Karpas-422 (cell line): Measurements from ENCODE around the gene WHRN. TPM values are rescaled to one million over a fixed set of nuclear protein-coding genes. Genes with fewer than 3 reads are reported as not detected.

Experiments
- DNase-seq: peaks from one replicate; pipeline ENCODE4 v3.0.0-alpha.2; 2015
- H2AFZ ChIP-seq: fragments of 200-600 bp; sonication (generic); 2 replicates; pipeline ENCODE4 v1.6.1; 2014; ENCODE audit warnings: antibody characterized with exemption, low read length, mixed read lengths
- H3K27ac ChIP-seq: fragments of 200-600 bp; sonication (generic); 2 replicates; pipeline ENCODE4 v1.5.1; 2014; ENCODE audit warnings: mild to moderate bottlenecking, low read length, moderate library complexity
- H3K27me3 ChIP-seq: fragments of 200-600 bp; sonication (generic); 2 replicates; pipeline ENCODE4 v1.6.1; 2014; ENCODE audit warnings: low read length, mixed read lengths
- H3K36me3 ChIP-seq: fragments of 200-600 bp; sonication (generic); 2 replicates; pipeline ENCODE4 v1.6.1; 2014; ENCODE audit warnings: low read length, mixed read lengths; ENCODE audit not compliant: insufficient read depth
- H3K4me1 ChIP-seq: fragments of 200-600 bp; sonication (generic); 2 replicates; pipeline ENCODE4 v1.6.1; 2014; ENCODE audit warnings: mild to moderate bottlenecking, low read length, mixed read lengths
- H3K4me2 ChIP-seq: fragments of 200-600 bp; sonication (generic); 2 replicates; pipeline ENCODE4 v1.6.1; 2014; ENCODE audit warnings: low read length, low read depth, mild to moderate bottlenecking; ENCODE audit not compliant: poor library complexity, severe bottlenecking
- H3K4me3 ChIP-seq: fragments of 200-600 bp; sonication (generic); 2 replicates; pipeline ENCODE4 v1.5.1; 2014; ENCODE audit warnings: mild to moderate bottlenecking, antibody characterized with exemption, low read length, mixed read lengths
- H3K79me2 ChIP-seq: fragments of 200-600 bp; sonication (generic); 2 replicates; pipeline ENCODE4 v1.6.1; 2014; ENCODE audit warnings: mild to moderate bottlenecking, low read length, mixed read lengths
- H3K9ac ChIP-seq: fragments of 200-600 bp; sonication (generic); 2 replicates; pipeline ENCODE4 v1.6.0; 2014; ENCODE audit warnings: low read length
- H3K9me2 ChIP-seq: fragments of 200-600 bp; sonication (generic), shearing (Covaris generic); replicated peaks from 2 replicates; pipeline ENCODE4 v1.6.0; 2014; ENCODE audit warnings: mild to moderate bottlenecking, low read length, moderate library complexity; ENCODE audit not compliant: insufficient read depth
- H3K9me3 ChIP-seq: fragments of 300-700, 200-600 bp; sonication (generic); 2 replicates; pipeline ENCODE4 v1.6.1; 2014; ENCODE audit warnings: low read length, mixed read lengths
- H4K20me1 ChIP-seq: fragments of 200-600 bp; sonication (generic); 2 replicates; pipeline ENCODE4 v1.6.1; 2014; ENCODE audit warnings: mild to moderate bottlenecking, antibody characterized with exemption, low read length, low read depth; ENCODE audit not compliant: insufficient read depth
- total RNA-seq: library from RNA; depleted of rRNA; stranded (reverse); fragments of >200 nt; shearing (Covaris generic); gene quantifications from 2 replicates; pipeline ENCODE4 v1.2.3, GENCODE V29; 2014; ENCODE audit warnings: low replicate concordance

WHRN gene
- total RNA-seq, 1 experiment from 2014 or later = 0.30 TPM

DNA sequence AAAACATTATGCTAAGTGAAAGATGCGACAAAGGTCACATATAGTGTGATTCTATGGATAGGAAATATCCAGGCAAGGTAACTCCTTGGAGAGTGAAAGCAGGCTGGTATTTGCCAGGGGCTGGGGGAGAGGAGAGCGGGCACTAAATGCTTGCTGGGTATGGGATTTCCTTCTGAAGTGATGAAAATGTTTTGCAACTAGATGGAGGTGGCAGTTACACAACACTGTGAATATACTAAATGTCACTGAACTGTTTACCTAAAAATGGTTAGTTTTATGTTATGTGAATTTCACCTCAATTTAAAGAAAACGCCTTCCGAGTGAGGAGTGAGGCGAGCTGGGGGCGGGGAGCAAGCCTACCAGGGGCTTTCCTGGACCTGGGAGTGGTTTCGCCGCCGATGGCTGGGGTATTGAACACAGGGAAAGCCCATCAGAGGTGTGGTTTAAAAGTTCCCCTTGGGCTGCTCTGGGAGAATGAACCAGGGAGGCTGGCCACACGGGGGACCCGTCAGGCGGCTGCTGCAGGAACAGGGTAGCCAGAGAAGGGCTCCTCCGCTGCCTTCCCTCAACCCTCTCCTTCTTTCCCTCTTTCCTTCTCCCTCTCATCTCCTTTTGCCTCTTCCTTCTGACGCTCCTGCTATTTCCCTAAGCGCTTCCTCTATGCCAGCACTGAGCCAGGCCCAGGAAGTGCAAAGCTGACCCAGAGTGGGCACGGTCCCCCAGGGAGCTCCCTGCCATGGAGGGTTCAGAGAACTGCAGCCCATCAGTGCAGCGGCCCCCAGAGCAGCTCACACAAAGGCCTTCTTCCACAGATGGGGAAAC is 122.4 kb downstream of the WHRN start:
- H3K9ac ChIP-seq = peak overlapping the region; percentile 90
- H3K79me2 ChIP-seq = peaks cover 95% of the 10 kb centered on the region
- H3K27ac ChIP-seq = peak overlapping the region; percentile 97
- no peaks in the 10 kb centered on the region for H4K20me1 ChIP-seq
- no peaks in the 10 kb centered on the region for H3K9me2 ChIP-seq
- H3K27me3 ChIP-seq = no peaks in the 10 kb centered on the region
- peaks cover 68% of the 10 kb centered on the region for H3K4me1 ChIP-seq
- no peak overlapping the region for H2AFZ ChIP-seq
- no peak for DNase-seq
- H3K9me3 ChIP-seq = no peaks in the 10 kb centered on the region
- H3K4me2 ChIP-seq = peak overlapping the region; percentile 92
- H3K4me3 ChIP-seq = peak overlapping the region; percentile 85
- peaks cover 26% of the 10 kb centered on the region for H3K36me3 ChIP-seq

DNA sequence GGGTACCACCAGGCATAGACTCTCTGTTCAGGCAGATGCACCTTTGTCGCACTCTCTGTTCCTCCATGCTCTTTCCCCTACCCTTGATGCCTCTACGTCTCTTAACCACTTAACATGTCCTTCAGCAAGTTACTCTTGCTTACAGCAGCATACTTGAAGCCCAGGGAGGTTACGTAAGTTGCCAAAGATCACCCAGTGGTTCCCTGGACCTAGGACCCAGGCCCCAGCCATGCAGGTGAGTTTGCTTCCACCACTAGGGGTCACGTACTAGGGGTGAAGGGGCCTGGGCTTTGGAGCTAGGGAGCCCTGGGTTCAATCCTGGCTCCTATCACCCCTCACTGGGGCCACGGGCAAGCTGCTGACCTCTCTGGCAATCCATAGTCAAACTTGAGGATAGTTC is 126.4 kb downstream of the WHRN start:
- H3K27ac ChIP-seq = peak overlapping the region; percentile 60
- H3K4me2 ChIP-seq = no peak overlapping the region
- H4K20me1 ChIP-seq = no peaks in the 10 kb centered on the region
- H3K9ac ChIP-seq = no peak overlapping the region
- no peak for DNase-seq
- no peaks in the 10 kb centered on the region for H3K27me3 ChIP-seq
- H3K9me3 ChIP-seq = no peaks in the 10 kb centered on the region
- peaks cover 64% of the 10 kb centered on the region for H3K79me2 ChIP-seq
- H3K4me3 ChIP-seq = no peak overlapping the region
- H3K4me1 ChIP-seq = peaks cover 48% of the 10 kb centered on the region
- H3K36me3 ChIP-seq = peaks cover 41% of the 10 kb centered on the region
- H3K9me2 ChIP-seq = no peaks in the 10 kb centered on the region
- H2AFZ ChIP-seq = no peak overlapping the region

DNA sequence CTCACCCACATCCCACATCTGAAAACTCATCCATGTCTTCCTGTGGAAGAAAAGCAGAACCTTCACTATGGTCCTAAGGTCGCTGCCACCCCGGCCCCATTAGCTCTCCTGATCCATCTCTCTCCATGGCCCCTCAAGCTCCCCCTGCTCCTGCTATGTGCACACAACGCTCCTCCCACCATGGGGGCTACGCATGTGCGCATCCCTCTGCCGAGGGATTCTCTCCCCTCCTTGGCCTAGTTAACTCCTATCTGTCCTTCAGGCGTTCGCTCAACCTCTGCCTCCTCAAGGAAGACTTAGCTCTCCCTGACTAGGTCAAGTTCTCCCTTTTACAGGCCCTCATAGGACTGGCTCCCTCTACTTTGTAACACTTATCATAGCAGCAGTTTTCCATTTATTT is 127.3 kb downstream of the WHRN start:
- Histone ChIP-seq H3K9me2 (no peaks in the 10 kb centered on the region), H3K27me3 (no peaks in the 10 kb centered on the region), H3K4me2 (no peak overlapping the region), H3K27ac (peak overlapping the region; percentile 17; the same call in 1 of the 2 replicates), H3K79me2 (peaks cover 56% of the 10 kb centered on the region), H4K20me1 (no peaks in the 10 kb centered on the region), H3K36me3 (peaks cover 44% of the 10 kb centered on the region), H3K4me1 (peaks cover 48% of the 10 kb centered on the region), H2AFZ (no peak overlapping the region), H3K9ac (no peak overlapping the region), H3K9me3 (no peaks in the 10 kb centered on the region), H3K4me3 (no peak overlapping the region)
- no peak for DNase-seq

DNA sequence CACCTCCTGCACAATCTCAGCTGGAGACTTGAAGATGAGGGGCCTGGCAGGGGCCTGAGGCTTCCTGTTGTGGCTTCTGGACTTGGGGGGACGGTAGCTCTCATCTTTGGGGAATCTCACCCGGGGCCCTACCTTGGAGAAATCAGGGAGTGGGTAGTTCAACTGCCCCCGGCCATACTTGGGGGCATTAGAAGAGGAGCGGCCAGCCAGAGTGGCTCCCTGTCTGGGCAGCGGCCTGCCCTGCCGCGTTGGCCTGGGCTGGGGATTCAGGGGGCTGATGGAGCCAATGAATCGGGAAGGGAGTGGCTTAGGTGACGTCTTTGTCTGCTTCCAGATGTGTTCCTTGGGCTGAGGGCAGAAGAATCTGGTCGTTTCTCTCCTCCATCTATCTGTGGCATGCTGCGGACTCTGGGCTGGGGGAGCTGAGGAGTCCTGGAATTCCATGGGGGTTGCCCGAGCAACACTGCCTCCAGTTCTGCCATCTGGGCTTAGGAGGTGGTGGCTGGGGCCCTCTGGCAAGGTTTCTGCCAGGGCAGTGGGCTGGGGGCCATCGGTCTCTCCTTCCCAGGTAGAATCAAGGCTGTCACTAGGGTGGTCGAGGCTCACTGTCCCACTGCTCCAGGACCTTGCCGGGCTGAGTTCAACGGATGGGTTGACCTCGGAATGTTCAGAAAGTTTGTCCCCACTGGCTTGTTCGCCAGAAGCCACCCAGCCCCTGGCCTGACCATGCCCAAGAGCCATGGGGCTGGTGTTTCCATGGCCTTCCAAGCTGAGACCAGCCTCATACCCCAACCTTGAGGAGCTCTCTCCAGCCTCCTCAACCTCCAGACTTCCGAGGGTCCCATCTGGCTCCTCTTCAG is 128.5 kb downstream of the WHRN start:
- no peaks in the 10 kb centered on the region for H4K20me1 ChIP-seq
- H3K27ac ChIP-seq = peak overlapping the region; percentile 32; the same call in 1 of the 2 replicates
- H3K4me3 ChIP-seq = no peak overlapping the region
- peaks cover 53% of the 10 kb centered on the region for H3K79me2 ChIP-seq
- H3K9ac ChIP-seq = no peak overlapping the region
- peaks cover 48% of the 10 kb centered on the region for H3K4me1 ChIP-seq
- no peaks in the 10 kb centered on the region for H3K27me3 ChIP-seq
- no peaks in the 10 kb centered on the region for H3K9me2 ChIP-seq
- DNase-seq = no peak
- H3K9me3 ChIP-seq = no peaks in the 10 kb centered on the region
- H3K4me2 ChIP-seq = no peak overlapping the region
- H2AFZ ChIP-seq = no peak overlapping the region
- H3K36me3 ChIP-seq = peaks cover 47% of the 10 kb centered on the region

DNA sequence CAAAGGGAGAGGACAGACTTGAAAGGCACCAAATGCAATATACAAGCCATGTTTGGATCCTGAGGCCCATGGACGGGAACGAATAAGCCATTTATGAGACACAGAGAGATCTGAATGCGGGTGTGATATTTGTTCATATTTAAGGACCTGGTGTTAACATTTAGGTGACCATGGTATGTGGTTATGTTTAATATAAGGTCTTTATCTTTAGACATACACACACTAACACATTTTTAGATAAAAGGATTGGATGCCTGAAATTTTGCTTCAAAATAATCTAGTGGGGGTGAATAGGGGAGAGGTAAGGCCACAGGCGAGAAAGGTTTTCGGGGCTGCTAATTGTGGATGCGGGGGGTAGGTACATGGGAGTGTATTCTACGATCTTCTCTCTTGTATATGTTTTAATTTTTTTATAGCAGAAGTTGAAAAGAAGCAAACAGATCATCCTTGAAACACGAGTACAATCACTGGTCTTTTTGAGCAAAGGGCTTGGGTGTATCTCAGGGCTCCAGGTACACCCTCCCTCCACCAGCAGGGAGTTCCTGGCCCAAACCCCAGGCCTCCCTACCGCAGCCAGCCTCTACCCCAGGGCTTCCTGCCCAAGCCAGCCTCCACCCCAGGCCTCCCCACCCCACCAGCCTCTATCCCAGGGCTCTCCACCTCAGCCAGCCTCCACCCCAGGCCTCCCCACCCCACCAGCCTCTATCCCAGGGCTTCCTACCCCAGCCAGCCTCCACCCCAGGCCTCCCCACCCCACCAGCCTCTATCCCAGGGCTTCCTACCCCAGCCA is 129.7 kb downstream of the WHRN start:
- Histone ChIP-seq H4K20me1 (no peaks in the 10 kb centered on the region), H3K27ac (peak overlapping the region; percentile 97), H3K36me3 (peaks cover 53% of the 10 kb centered on the region), H3K4me3 (no peak overlapping the region), H3K27me3 (no peaks in the 10 kb centered on the region), H3K4me2 (no peak overlapping the region), H2AFZ (no peak overlapping the region), H3K4me1 (peaks cover 50% of the 10 kb centered on the region), H3K9me3 (no peaks in the 10 kb centered on the region), H3K9ac (no peak overlapping the region), H3K79me2 (peaks cover 48% of the 10 kb centered on the region), H3K9me2 (no peaks in the 10 kb centered on the region)
- no peak for DNase-seq

DNA sequence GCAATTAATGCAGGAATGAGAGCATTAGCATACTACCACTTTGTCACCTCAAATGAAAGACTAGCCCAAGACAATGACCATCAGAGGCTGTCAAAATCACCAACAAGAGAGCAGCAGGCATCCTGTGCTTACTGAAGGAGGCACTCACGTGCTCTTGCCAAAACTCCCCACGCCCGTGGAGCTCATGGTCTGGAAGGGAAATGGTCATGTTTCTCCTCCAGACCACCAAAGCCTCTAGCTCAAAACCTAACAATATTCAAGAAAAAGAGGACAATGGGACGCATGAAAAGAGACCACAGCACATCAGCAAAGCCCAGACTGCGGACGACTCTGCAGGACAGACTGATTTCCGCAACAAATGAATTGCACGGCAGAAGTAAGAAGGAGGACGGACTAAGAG is 130.3 kb downstream of the WHRN start:
- Histone ChIP-seq H3K4me2 (no peak overlapping the region), H3K79me2 (peaks cover 47% of the 10 kb centered on the region), H3K9me3 (no peaks in the 10 kb centered on the region), H3K4me3 (no peak overlapping the region), H3K9me2 (no peaks in the 10 kb centered on the region), H3K27ac (peak overlapping the region; percentile 97), H3K27me3 (no peaks in the 10 kb centered on the region), H3K9ac (no peak overlapping the region), H2AFZ (no peak overlapping the region), H4K20me1 (no peaks in the 10 kb centered on the region), H3K36me3 (peaks cover 49% of the 10 kb centered on the region), H3K4me1 (peaks cover 50% of the 10 kb centered on the region)
- no peak for DNase-seq

DNA sequence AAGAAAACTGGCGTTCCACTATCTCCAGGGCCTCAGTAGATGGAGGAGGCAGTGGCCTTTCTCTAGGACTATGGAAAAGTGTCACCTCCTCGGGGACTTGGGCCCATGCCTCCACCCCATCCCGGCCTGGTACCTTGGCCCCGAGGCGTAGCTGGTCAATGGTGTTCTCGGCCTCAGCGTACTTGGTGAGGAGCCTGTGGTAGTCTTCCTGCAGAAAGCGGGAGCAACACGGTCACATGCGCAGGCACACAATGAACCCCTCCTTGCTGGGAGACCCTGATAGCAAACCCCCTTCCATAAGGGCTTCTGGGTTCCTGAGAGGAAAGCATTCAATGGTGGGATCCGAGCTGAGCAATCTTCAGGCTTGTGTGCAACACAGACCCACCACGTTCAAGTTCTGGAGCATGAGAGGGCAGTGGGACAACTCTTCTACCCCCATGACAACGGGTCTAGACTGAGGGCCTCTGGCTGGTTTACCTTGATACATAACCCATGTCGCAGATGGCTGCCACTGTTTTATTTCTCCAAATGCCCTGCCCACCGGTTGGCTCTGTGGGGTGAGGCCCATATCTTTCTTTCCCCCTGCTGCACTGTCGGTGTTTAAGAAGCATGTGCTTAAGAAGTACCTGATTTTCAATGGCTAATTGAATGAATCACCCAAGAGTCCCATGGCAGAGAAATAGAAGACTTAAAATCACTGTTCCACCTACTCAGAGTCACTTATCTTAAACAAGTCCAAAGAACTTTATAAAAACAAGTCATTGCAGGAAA is 131.1 kb downstream of the WHRN start:
- H3K9me2 ChIP-seq = no peaks in the 10 kb centered on the region
- H3K4me1 ChIP-seq = peaks cover 58% of the 10 kb centered on the region
- H3K4me2 ChIP-seq = peak overlapping the region; percentile 81
- peaks cover 45% of the 10 kb centered on the region; the same call in 1 of the 2 replicates for H3K36me3 ChIP-seq
- peak overlapping the region; percentile 81 for H3K9ac ChIP-seq
- no peaks in the 10 kb centered on the region for H3K9me3 ChIP-seq
- no peaks in the 10 kb centered on the region for H4K20me1 ChIP-seq
- H2AFZ ChIP-seq = no peak overlapping the region
- peaks cover 47% of the 10 kb centered on the region for H3K79me2 ChIP-seq
- peak overlapping the region; percentile 97 for H3K27ac ChIP-seq
- DNase-seq = no peak
- no peaks in the 10 kb centered on the region for H3K27me3 ChIP-seq
- no peak overlapping the region; the same call in 1 of the 2 replicates for H3K4me3 ChIP-seq
